DOHH2 (cell line): ENCODE results near the gene SVIL.

Experiments
- EZH2phosphoT487 ChIP-seq: fragments of 200-600 bp; sonication (generic); IDR thresholded peaks from 2 replicates; pipeline ENCODE4 v1.6.1; 2017; ENCODE audit warnings: borderline replicate concordance, mild to moderate bottlenecking, antibody characterized with exemption, low read length, moderate library complexity, mixed read lengths
- TF ChIP-seq, protein P1 (sequence below): fragments of 200-600 bp; sonication (generic); IDR thresholded peaks from one replicate; pipeline ENCODE4 v1.5.1; 2014; ENCODE audit warnings: antibody characterized with exemption, mild to moderate bottlenecking, low read depth, low read length; ENCODE audit not compliant: poor library complexity, severe bottlenecking

GRCh38 chr10:29651767-29652166 is 17.0 kb upstream of the SVIL start:
- TF ChIP-seq, protein P1, sequence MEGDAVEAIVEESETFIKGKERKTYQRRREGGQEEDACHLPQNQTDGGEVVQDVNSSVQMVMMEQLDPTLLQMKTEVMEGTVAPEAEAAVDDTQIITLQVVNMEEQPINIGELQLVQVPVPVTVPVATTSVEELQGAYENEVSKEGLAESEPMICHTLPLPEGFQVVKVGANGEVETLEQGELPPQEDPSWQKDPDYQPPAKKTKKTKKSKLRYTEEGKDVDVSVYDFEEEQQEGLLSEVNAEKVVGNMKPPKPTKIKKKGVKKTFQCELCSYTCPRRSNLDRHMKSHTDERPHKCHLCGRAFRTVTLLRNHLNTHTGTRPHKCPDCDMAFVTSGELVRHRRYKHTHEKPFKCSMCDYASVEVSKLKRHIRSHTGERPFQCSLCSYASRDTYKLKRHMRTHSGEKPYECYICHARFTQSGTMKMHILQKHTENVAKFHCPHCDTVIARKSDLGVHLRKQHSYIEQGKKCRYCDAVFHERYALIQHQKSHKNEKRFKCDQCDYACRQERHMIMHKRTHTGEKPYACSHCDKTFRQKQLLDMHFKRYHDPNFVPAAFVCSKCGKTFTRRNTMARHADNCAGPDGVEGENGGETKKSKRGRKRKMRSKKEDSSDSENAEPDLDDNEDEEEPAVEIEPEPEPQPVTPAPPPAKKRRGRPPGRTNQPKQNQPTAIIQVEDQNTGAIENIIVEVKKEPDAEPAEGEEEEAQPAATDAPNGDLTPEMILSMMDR: no peak
- no peak for TF ChIP-seq EZH2phosphoT487
